Muscle of back (tissue), 11 donors: ENCODE results near the gene CFAP20. TPM values are rescaled to one million over a fixed set of nuclear protein-coding genes. Genes with fewer than 3 reads are reported as not detected.
"Not testable (repeated sequence)": the region's sequence is repeated elsewhere in the genome, so short reads cannot be mapped to it uniquely, and the experiment has no call there.

ENCODE experiments used
- DNase-seq, 3 donors: peaks; one replicate each; pipeline versions ENCODE4 v3.0.0 to v3.0.0-alpha.2; 2013
- polyA plus RNA-seq, 10 donors: library from polyadenylated mRNA; unstranded; fragments of 120-200 nt; gene quantifications; one replicate each; pipeline ENCODE4 v1.2.1, GENCODE V29; 2013; ENCODE audit not compliant: insufficient read length in 10 of 10

The CFAP20 gene
- polyA plus RNA-seq, 10 donors: 42.4 to 71.4 (median 51.4) TPM

- DNase-seq: peak in 2 of 3 donors; percentile 34 to 39
Measured at GRCh38 chr16:58099097-58099955, 29.9 kb downstream of the CFAP20 start.

- DNase-seq: no peak
Measured at GRCh38 chr16:58098207-58099096, 30.7 kb downstream of the CFAP20 start.

GRCh38 chr16:58096249-58096648, 32.9 kb downstream of the CFAP20 start:
- no peak for DNase-seq

GRCh38 chr16:58095575-58095960, 33.6 kb downstream of the CFAP20 start:
- not testable (repeated sequence) for DNase-seq

- no peak for DNase-seq
Measured at GRCh38 chr16:58094791-58095574, 34.2 kb downstream of the CFAP20 start.

GRCh38 chr16:58094026-58094425, 35.2 kb downstream of the CFAP20 start:
- no peak for DNase-seq

GRCh38 chr16:58090396-58090795, 38.8 kb downstream of the CFAP20 start:
- DNase-seq: not testable (repeated sequence)

- peak in 2 of 3 donors; percentile 28 to 46 for DNase-seq
Measured at GRCh38 chr16:58088091-58088490, 41.1 kb downstream of the CFAP20 start.

GRCh38 chr16:58087209-58087913, 41.8 kb downstream of the CFAP20 start:
- no peak for DNase-seq

GRCh38 chr16:58086381-58087208, 42.6 kb downstream of the CFAP20 start:
- no peak for DNase-seq

GRCh38 chr16:58085584-58086251, 43.5 kb downstream of the CFAP20 start:
- DNase-seq: no peak

- no peak for DNase-seq
Measured at GRCh38 chr16:58085171-58085570, 44.0 kb downstream of the CFAP20 start.

- DNase-seq: no peak
Measured at GRCh38 chr16:58084635-58085034, 44.5 kb downstream of the CFAP20 start.

- DNase-seq: no peak
Measured at GRCh38 chr16:58082381-58082780, 46.8 kb downstream of the CFAP20 start.

- not testable (repeated sequence) for DNase-seq
Measured at GRCh38 chr16:58080657-58081056, 48.5 kb downstream of the CFAP20 start.

GRCh38 chr16:58077796-58078195, 51.4 kb downstream of the CFAP20 start:
- no peak for DNase-seq

GRCh38 chr16:58076514-58076913, 52.7 kb downstream of the CFAP20 start:
- no peak for DNase-seq

GRCh38 chr16:58074657-58075056, 54.5 kb downstream of the CFAP20 start:
- DNase-seq: no peak

GRCh38 chr16:58073086-58073485, 56.1 kb downstream of the CFAP20 start:
- DNase-seq: not testable (repeated sequence)

GRCh38 chr16:58072134-58072533, 57.0 kb downstream of the CFAP20 start:
- DNase-seq: not testable (repeated sequence)
